Liver (tissue), 9 donors: ENCODE results near the gene MYOG. TPM values are rescaled to one million over a fixed set of nuclear protein-coding genes. Genes with fewer than 3 reads are reported as not detected.

Source experiments
- DNase-seq: peaks from one replicate; pipeline ENCODE4 v3.0.0-alpha.2; 2017; ENCODE audit warnings: low spot score
- H3K27ac ChIP-seq, 2 donors: one replicate each; pipeline ENCODE4 v1.7.0; 2013; ENCODE audit warnings: inconsistent platforms in 2 of 2, low read length in 2 of 2, control low read depth in 1 of 2, low read depth in 1 of 2, mild to moderate bottlenecking in 1 of 2
- H3K27me3 ChIP-seq, 4 donors: one replicate each; pipeline versions ENCODE4 v1.6.1 to v1.7.0; 2013; ENCODE audit warnings: low read length in 3 of 4, inconsistent platforms in 1 of 4, mild to moderate bottlenecking in 1 of 4, moderate library complexity in 1 of 4; ENCODE audit not compliant: control insufficient read depth in 4 of 4, insufficient read depth in 4 of 4
- H3K36me3 ChIP-seq, 4 donors: one replicate each; pipeline versions ENCODE4 v1.6.1 to v1.7.0; 2013; ENCODE audit warnings: low read length in 3 of 4, mild to moderate bottlenecking in 3 of 4, low read depth in 1 of 4, moderate library complexity in 1 of 4; ENCODE audit not compliant: control insufficient read depth in 4 of 4, insufficient read depth in 3 of 4
- H3K4me1 ChIP-seq, 4 donors: one replicate each; pipeline versions ENCODE4 v1.6.1 to v1.7.0; 2013; ENCODE audit warnings: low read length in 3 of 4, mild to moderate bottlenecking in 3 of 4, moderate library complexity in 1 of 4; ENCODE audit not compliant: control insufficient read depth in 4 of 4, insufficient read depth in 4 of 4
- H3K4me3 ChIP-seq, 3 donors: one replicate each; pipeline versions ENCODE4 v1.6.1 to v1.7.0; 2013; ENCODE audit warnings: low read length in 3 of 3, control low read depth in 1 of 3, low read depth in 1 of 3, mild to moderate bottlenecking in 1 of 3
- H3K9ac ChIP-seq, 2 donors: one replicate each; pipeline ENCODE4 v1.7.0; 2013; ENCODE audit warnings: low read length in 2 of 2, mild to moderate bottlenecking in 2 of 2, moderate library complexity in 2 of 2, control low read depth in 1 of 2, low read depth in 1 of 2
- H3K9me3 ChIP-seq, 4 donors: one replicate each; pipeline versions ENCODE4 v1.6.1 to v1.7.0; 2013; ENCODE audit warnings: low read length in 3 of 4; ENCODE audit not compliant: control insufficient read depth in 4 of 4
- ATF3 ChIP-seq: IDR thresholded peaks from 2 replicates; pipeline ENCODE4 v1.6.1; 2016; ENCODE audit warnings: antibody characterized with exemption
- EGR1 ChIP-seq, 2 donors: IDR thresholded peaks; 2 replicates each; pipeline ENCODE4 v1.6.1; 2016 to 2018; ENCODE audit warnings: antibody characterized with exemption in 2 of 2, low read depth in 2 of 2
- FOXA1 ChIP-seq: IDR thresholded peaks from 2 replicates; pipeline ENCODE4 v1.6.1; 2016; ENCODE audit warnings: antibody characterized with exemption
- FOXA2 ChIP-seq: IDR thresholded peaks from 2 replicates; pipeline ENCODE4 v1.6.1; 2016; ENCODE audit warnings: antibody characterized with exemption
- GABPA ChIP-seq, 2 donors: IDR thresholded peaks in 1 of 2; conservative IDR thresholded peaks in 1 of 2; 2 replicates each; pipeline ENCODE4 v1.6.1; 2016; ENCODE audit warnings: antibody characterized with exemption in 2 of 2, mild to moderate bottlenecking in 1 of 2, moderate library complexity in 1 of 2
- HNF4A ChIP-seq, 2 donors: conservative IDR thresholded peaks; 2 replicates each; pipeline ENCODE4 v1.6.1; 2016; ENCODE audit warnings: antibody characterized with exemption in 2 of 2, mild to moderate bottlenecking in 2 of 2
- HNF4G ChIP-seq: IDR thresholded peaks from 2 replicates; pipeline ENCODE4 v1.6.1; 2016; ENCODE audit warnings: antibody characterized with exemption
- JUND ChIP-seq, 2 donors: IDR thresholded peaks; 2 replicates each; pipeline ENCODE4 v1.6.1; 2016; ENCODE audit warnings: antibody characterized with exemption in 2 of 2
- NR2F2 ChIP-seq: IDR thresholded peaks from 2 replicates; pipeline ENCODE4 v1.6.1; 2016; ENCODE audit warnings: antibody characterized with exemption
- REST ChIP-seq: IDR thresholded peaks from 2 replicates; pipeline ENCODE4 v1.6.1; 2016; ENCODE audit warnings: antibody characterized with exemption, mild to moderate bottlenecking
- RXRA ChIP-seq, 2 donors: IDR thresholded peaks; 2 replicates each; pipeline ENCODE4 v1.6.1; 2017 to 2018; ENCODE audit warnings: antibody characterized with exemption in 2 of 2, mild to moderate bottlenecking in 1 of 2
- SP1 ChIP-seq: IDR thresholded peaks from 2 replicates; pipeline ENCODE4 v1.6.1; 2018; ENCODE audit warnings: antibody characterized with exemption, mild to moderate bottlenecking
- TAF1 ChIP-seq: conservative IDR thresholded peaks from 2 replicates; pipeline ENCODE4 v1.6.1; 2016; ENCODE audit warnings: antibody characterized with exemption, mild to moderate bottlenecking
- YY1 ChIP-seq: IDR thresholded peaks from 2 replicates; pipeline ENCODE4 v1.6.1; 2016; ENCODE audit warnings: antibody characterized with exemption, mild to moderate bottlenecking
- WGBS: extraction: QIAGEN DNeasy Blood & Tissue Kit; methylation state at CpG from one replicate; pipeline ENCODE4 v1.1.7; 2013; 5-methylcytosine and 5-hydroxymethylcytosine counted together
- polyA plus RNA-seq, 2 donors: library from polyadenylated mRNA; stranded (reverse) in 1 of 2; unstranded in 1 of 2; fragments of 200-250 nt in 1 of 2; fragments of >200 nt in 1 of 2; fragmentation: Nextera tagmentation in 1 of 2; extraction: Ambion mirVana in 1 of 2; gene quantifications; one replicate each; pipeline versions ENCODE4 v1.2.1 to v1.2.3, GENCODE V29; 2013 to 2015
- total RNA-seq, 2 donors: library from RNA; depleted of rRNA; stranded (reverse); fragments of >200 nt; gene quantifications; one replicate each; pipeline ENCODE4 v1.2.3, GENCODE V29; 2014
- TF ChIP-seq, protein P1 (sequence below): IDR thresholded peaks from 2 replicates; pipeline ENCODE4 v1.6.1; 2016; ENCODE audit warnings: antibody characterized with exemption
- TF ChIP-seq, protein P2 (sequence below): fragments of 150-350 bp; IDR thresholded peaks from 2 replicates; pipeline ENCODE4 v1.5.1; 2017; ENCODE audit warnings: improper control_type of control experiment, low read depth, low read length; ENCODE audit not compliant: missing input control
- donor health status: healthy.
- donor health status: healthy.
- donor health status: healthy.
- donor health status: healthy.
- donor health status: healthy.

The MYOG gene
- total and polyA plus RNA-seq, 4 donors = not detected

- Histone ChIP-seq H3K36me3 (no peaks in the 10 kb centered on the region), H3K4me3 (no peak overlapping the region), H3K9me3 (no peaks in the 10 kb centered on the region), H3K9ac (no peak overlapping the region), H3K27ac (no peak overlapping the region), H3K4me1 (no peaks in the 10 kb centered on the region), H3K27me3 (no peaks in the 10 kb centered on the region)
- TF ChIP-seq TAF1 = no peak
- no peak for TF ChIP-seq FOXA2
- no peak for TF ChIP-seq EGR1 (IDR thresholded peaks at IDR 0.05; ENCODE audit: low read depth in 2 of 2)
- TF ChIP-seq RXRA (IDR thresholded peaks at IDR 0.05) = no peak
- TF ChIP-seq REST = no peak
- TF ChIP-seq HNF4G = no peak
- TF ChIP-seq, protein P1, sequence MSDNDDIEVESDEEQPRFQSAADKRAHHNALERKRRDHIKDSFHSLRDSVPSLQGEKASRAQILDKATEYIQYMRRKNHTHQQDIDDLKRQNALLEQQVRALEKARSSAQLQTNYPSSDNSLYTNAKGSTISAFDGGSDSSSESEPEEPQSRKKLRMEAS = no peak
- no peak for TF ChIP-seq GABPA (IDR thresholded peaks at IDR 0.05 in 1 of 2, conservative IDR thresholded peaks at IDR 0.05 in 1 of 2)
- no peak for TF ChIP-seq SP1
- TF ChIP-seq, protein P2, sequence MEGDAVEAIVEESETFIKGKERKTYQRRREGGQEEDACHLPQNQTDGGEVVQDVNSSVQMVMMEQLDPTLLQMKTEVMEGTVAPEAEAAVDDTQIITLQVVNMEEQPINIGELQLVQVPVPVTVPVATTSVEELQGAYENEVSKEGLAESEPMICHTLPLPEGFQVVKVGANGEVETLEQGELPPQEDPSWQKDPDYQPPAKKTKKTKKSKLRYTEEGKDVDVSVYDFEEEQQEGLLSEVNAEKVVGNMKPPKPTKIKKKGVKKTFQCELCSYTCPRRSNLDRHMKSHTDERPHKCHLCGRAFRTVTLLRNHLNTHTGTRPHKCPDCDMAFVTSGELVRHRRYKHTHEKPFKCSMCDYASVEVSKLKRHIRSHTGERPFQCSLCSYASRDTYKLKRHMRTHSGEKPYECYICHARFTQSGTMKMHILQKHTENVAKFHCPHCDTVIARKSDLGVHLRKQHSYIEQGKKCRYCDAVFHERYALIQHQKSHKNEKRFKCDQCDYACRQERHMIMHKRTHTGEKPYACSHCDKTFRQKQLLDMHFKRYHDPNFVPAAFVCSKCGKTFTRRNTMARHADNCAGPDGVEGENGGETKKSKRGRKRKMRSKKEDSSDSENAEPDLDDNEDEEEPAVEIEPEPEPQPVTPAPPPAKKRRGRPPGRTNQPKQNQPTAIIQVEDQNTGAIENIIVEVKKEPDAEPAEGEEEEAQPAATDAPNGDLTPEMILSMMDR = no peak
- TF ChIP-seq JUND (IDR thresholded peaks at IDR 0.05) = no peak
- WGBS = 74% methylated on average over 3 of the region's 3 CpGs
- DNase-seq = no peak
Observed at GRCh38 chr1:203041351-203041932, 44.4 kb downstream of the MYOG start.

- DNase-seq = no peak
- no peaks in the 10 kb centered on the region for H3K27me3 ChIP-seq
- H3K27ac ChIP-seq = no peak overlapping the region
- no peak overlapping the region for H3K9ac ChIP-seq
- no peak overlapping the region for H3K4me3 ChIP-seq
- H3K4me1 ChIP-seq = no peaks in the 10 kb centered on the region
- H3K9me3 ChIP-seq = no peaks in the 10 kb centered on the region
- no peaks in the 10 kb centered on the region for H3K36me3 ChIP-seq
- WGBS = 57% methylated on average over 5 of the region's 5 CpGs
- TF ChIP-seq YY1 (no peak), ATF3 (no peak), SP1 (no peak), JUND (IDR thresholded peaks at IDR 0.05) (no peak), TAF1 (no peak), RXRA (IDR thresholded peaks at IDR 0.05) (no peak), FOXA2 (no peak), HNF4A (conservative IDR thresholded peaks at IDR 0.05) (no peak), REST (no peak), NR2F2 (no peak), EGR1 (IDR thresholded peaks at IDR 0.05; ENCODE audit: low read depth in 2 of 2) (no peak), HNF4G (no peak), GABPA (IDR thresholded peaks at IDR 0.05 in 1 of 2, conservative IDR thresholded peaks at IDR 0.05 in 1 of 2) (no peak), FOXA1 (no peak)
- TF ChIP-seq, protein P2 = no peak
- TF ChIP-seq, protein P1 = no peak
Observed at GRCh38 chr1:203040513-203041275, 45.1 kb downstream of the MYOG start.
